OCI-LY7 (cell line): ENCODE results near the gene RAB11FIP4. TPM values are rescaled to one million over a fixed set of nuclear protein-coding genes. Genes with fewer than 3 reads are reported as not detected.

Source experiments
- BruUV-seq: library from RNA; stranded (reverse); fragments of 400-500 nt; replicated peaks from 2 replicates; lab custom pipeline; 2021; lab: Mats Ljungman, UMichigan
- CTCF ChIA-PET: fragments of 300-600 bp; sonication (Branson Sonifier 250); formaldehyde crosslinking; loops from one replicate; lab custom pipeline; 2022; ENCODE audit warnings: antibody characterized with exemption; ENCODE audit not compliant: unreplicated experiment; lab: Charles Lee
- POLR2A ChIA-PET: fragments of 300-600 bp; sonication (Branson Sonifier 250); formaldehyde crosslinking; loops from one replicate; lab custom pipeline; 2022; ENCODE audit warnings: antibody characterized with exemption; lab: Charles Lee
- DNase-seq: peaks from one replicate; pipeline ENCODE4 v3.0.0-alpha.2; 2015; ENCODE audit warnings: low spot score
- H2AFZ ChIP-seq: fragments of 200-600 bp; sonication (generic), shearing (Covaris generic); 2 replicates; pipeline ENCODE4 v1.6.1; 2014; ENCODE audit warnings: mild to moderate bottlenecking, antibody characterized with exemption, low read length, moderate library complexity
- H3K27ac ChIP-seq: fragments of 200-600 bp; sonication (generic); 2 replicates; pipeline ENCODE4 v1.5.1; 2014; ENCODE audit warnings: mixed run types, low read depth, mild to moderate bottlenecking, moderate library complexity, low read length, inconsistent platforms; ENCODE audit not compliant: poor library complexity, severe bottlenecking
- H3K36me3 ChIP-seq: fragments of 200-600 bp; sonication (generic); 2 replicates; pipeline ENCODE4 v1.6.1; 2014; ENCODE audit warnings: mild to moderate bottlenecking, antibody characterized with exemption, low read length, moderate library complexity, mixed read lengths; ENCODE audit not compliant: insufficient read depth
- H3K4me1 ChIP-seq: fragments of 200-600 bp; sonication (generic); 2 replicates; pipeline ENCODE4 v1.5.1; 2014; ENCODE audit warnings: mild to moderate bottlenecking, low read length; ENCODE audit not compliant: insufficient read depth, poor library complexity, severe bottlenecking
- H3K4me2 ChIP-seq: fragments of 200-600 bp; sonication (generic); 2 replicates; pipeline ENCODE4 v1.6.1; 2014; ENCODE audit warnings: mild to moderate bottlenecking, low read length
- H3K4me3 ChIP-seq: fragments of 200-600 bp; sonication (generic); 2 replicates; pipeline ENCODE4 v1.5.1; 2014; ENCODE audit warnings: mild to moderate bottlenecking, low read depth, low read length; ENCODE audit not compliant: poor library complexity, severe bottlenecking
- H3K79me2 ChIP-seq: fragments of 200-600 bp; sonication (generic); 2 replicates; pipeline ENCODE4 v1.6.1; 2016; ENCODE audit warnings: low read depth, mild to moderate bottlenecking, low read length, moderate library complexity, mixed read lengths; ENCODE audit not compliant: insufficient read depth
- H3K9me2 ChIP-seq: fragments of 200-600 bp; sonication (generic); 2 replicates; pipeline ENCODE4 v1.6.1; 2016; ENCODE audit warnings: mild to moderate bottlenecking, low read length, mixed read lengths; ENCODE audit not compliant: insufficient read depth
- H3K9me3 ChIP-seq: fragments of 200-600 bp; sonication (generic); 2 replicates; pipeline ENCODE4 v1.6.1; 2014; ENCODE audit warnings: mild to moderate bottlenecking, mixed run types, low read length, mixed read lengths
- H4K20me1 ChIP-seq: fragments of 200-600 bp; sonication (generic); 2 replicates; pipeline ENCODE4 v1.6.1; 2014; ENCODE audit warnings: mild to moderate bottlenecking, antibody characterized with exemption, low read length, moderate library complexity, mixed read lengths; ENCODE audit not compliant: insufficient read depth
- EZH2phosphoT487 ChIP-seq: fragments of 200-600 bp; sonication (generic); IDR thresholded peaks from 2 replicates; pipeline ENCODE4 v1.6.1; 2018; ENCODE audit warnings: low read depth, borderline replicate concordance, mild to moderate bottlenecking, mixed run types, antibody characterized with exemption, low read length, moderate library complexity, mixed read lengths
- intact Hi-C: fragments of 100-400 bp; cut with micrococcal nuclease; formaldehyde crosslinking; loops from one replicate; pipeline ENCODE4 v1.10.0; 2022; ENCODE audit not compliant: unreplicated experiment
- total RNA-seq, 2 experiments: library from RNA; depleted of rRNA in 1 of 2; stranded (reverse); fragments of >200 nt in 1 of 2; shearing (Covaris generic) in 1 of 2; gene quantifications; 2 replicates each; pipeline ENCODE4 v1.2.3, GENCODE V29; 2014 to 2022
- TF ChIP-seq, protein P1 (sequence below): fragments of 200-600 bp; sonication (generic); conservative IDR thresholded peaks from 2 replicates; pipeline ENCODE4 v1.5.1; 2014; ENCODE audit warnings: mild to moderate bottlenecking, antibody characterized with exemption, low read length, moderate library complexity, mixed read lengths

Gene RAB11FIP4
- total RNA-seq, 2 experiments from 2014 or later: 5.8 to 15.0 TPM

DNA sequence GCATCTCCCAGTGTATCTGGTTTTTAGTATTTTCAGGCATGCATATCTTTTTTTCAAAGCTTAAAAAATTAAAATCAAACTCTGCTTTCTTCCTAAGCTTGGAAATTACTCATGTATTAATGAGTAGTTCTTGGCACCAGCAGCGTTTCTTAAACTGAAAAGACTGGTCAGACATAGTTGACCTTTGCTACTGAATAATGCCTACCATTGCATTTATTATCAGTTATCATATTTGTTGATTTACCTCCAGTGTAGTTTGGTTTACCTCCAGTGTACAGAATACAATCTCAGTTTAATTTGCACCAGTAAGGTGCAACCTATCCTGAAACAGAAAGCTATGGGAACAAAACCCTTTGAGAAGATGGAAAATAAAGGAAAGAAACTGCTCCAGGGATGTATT, 35.5 kb upstream of the RAB11FIP4 start:
- no peaks in the 10 kb centered on the region for H3K79me2 ChIP-seq
- H3K36me3 ChIP-seq: peaks cover 80% of the 10 kb centered on the region
- no peak overlapping the region for H2AFZ ChIP-seq
- CTCF ChIA-PET: no interaction called here
- intact Hi-C loops: no loop called here
- no peaks in the 10 kb centered on the region for H3K9me2 ChIP-seq
- TF ChIP-seq EZH2phosphoT487: no peak
- TF ChIP-seq, protein P1, sequence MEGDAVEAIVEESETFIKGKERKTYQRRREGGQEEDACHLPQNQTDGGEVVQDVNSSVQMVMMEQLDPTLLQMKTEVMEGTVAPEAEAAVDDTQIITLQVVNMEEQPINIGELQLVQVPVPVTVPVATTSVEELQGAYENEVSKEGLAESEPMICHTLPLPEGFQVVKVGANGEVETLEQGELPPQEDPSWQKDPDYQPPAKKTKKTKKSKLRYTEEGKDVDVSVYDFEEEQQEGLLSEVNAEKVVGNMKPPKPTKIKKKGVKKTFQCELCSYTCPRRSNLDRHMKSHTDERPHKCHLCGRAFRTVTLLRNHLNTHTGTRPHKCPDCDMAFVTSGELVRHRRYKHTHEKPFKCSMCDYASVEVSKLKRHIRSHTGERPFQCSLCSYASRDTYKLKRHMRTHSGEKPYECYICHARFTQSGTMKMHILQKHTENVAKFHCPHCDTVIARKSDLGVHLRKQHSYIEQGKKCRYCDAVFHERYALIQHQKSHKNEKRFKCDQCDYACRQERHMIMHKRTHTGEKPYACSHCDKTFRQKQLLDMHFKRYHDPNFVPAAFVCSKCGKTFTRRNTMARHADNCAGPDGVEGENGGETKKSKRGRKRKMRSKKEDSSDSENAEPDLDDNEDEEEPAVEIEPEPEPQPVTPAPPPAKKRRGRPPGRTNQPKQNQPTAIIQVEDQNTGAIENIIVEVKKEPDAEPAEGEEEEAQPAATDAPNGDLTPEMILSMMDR: no peak
- POLR2A ChIA-PET: interaction anchor here (0.6 to 1.4 kb wide), 5 partner anchors 8 to 1834 kb away, joined by 3 to 4 read pairs (median 3); no protein-coding TSS in a partner anchor
- H3K4me1 ChIP-seq: no peaks in the 10 kb centered on the region
- no peaks in the 10 kb centered on the region for H4K20me1 ChIP-seq
- H3K4me2 ChIP-seq: no peak overlapping the region
- BruUV-seq: no TSS peak
- no peaks in the 10 kb centered on the region for H3K9me3 ChIP-seq
- DNase-seq: no peak
- H3K27ac ChIP-seq: no peak overlapping the region
- H3K4me3 ChIP-seq: no peak overlapping the region

DNA sequence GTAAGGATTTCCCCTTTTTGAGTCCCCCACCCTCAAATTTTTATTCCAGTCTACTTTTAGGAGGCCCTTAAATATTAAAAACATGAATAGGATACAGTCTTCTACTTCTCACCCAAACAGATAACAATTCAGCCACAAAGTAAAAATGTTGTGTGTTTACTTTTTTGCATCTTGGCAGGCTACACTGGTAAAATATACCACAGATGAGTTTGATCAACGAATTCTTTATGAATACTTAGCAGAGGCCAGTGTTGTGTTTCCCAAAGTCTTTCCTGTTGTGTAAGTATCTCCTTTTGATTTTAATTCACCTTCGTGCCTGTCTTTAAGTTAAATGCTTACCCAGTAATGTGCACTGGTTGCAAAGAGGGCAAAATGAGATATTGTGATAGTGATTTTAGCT, 34.4 kb upstream of the RAB11FIP4 start:
- TF ChIP-seq EZH2phosphoT487: no peak
- TF ChIP-seq, protein P1: no peak
- Histone ChIP-seq H3K36me3 (peaks cover 82% of the 10 kb centered on the region), H2AFZ (no peak overlapping the region), H4K20me1 (no peaks in the 10 kb centered on the region), H3K27ac (no peak overlapping the region), H3K9me2 (no peaks in the 10 kb centered on the region), H3K4me3 (no peak overlapping the region), H3K9me3 (no peaks in the 10 kb centered on the region), H3K4me2 (no peak overlapping the region), H3K4me1 (no peaks in the 10 kb centered on the region), H3K79me2 (no peaks in the 10 kb centered on the region)
- no TSS peak for BruUV-seq
- POLR2A ChIA-PET: interaction anchor here (1.4 kb wide), 1 partner anchor 17 kb away, joined by 4 read pairs; no protein-coding TSS in a partner anchor
- CTCF ChIA-PET: no interaction called here
- DNase-seq: no peak
- intact Hi-C loops: no loop called here

DNA sequence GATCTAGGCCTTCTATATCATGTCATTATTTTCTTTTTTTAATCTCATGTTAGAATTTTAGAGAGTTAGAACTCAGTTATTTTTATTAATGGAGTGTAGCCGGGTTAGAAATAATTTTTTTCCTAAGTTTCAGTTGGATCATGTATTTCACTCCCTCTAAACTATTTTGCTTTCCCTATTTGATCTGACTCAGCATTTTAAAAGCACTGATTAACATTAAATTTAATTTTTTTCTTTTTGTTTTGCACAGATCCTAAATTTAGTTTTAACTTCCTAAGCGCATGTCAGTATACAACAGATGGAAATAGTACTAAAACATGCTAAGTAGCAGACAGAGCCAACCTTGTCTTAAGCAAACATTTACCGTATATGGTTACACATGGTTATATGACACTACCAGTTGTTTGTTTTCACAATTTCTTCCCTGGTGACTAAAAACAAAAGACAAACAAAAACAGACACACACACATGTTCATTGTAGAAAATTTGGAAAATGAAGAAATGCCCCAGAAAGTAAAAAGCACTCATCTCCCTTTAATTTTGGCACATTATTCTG, 33.6 kb upstream of the RAB11FIP4 start:
- Histone ChIP-seq H3K4me2 (no peak overlapping the region), H3K9me3 (no peaks in the 10 kb centered on the region), H3K79me2 (no peaks in the 10 kb centered on the region), H3K4me3 (no peak overlapping the region), H3K4me1 (no peaks in the 10 kb centered on the region), H3K36me3 (peaks cover 82% of the 10 kb centered on the region), H2AFZ (no peak overlapping the region), H4K20me1 (no peaks in the 10 kb centered on the region), H3K9me2 (no peaks in the 10 kb centered on the region), H3K27ac (no peak overlapping the region)
- intact Hi-C loops: no loop called here
- no peak for TF ChIP-seq EZH2phosphoT487
- TF ChIP-seq, protein P1: no peak
- BruUV-seq: no TSS peak
- ChIA-PET POLR2A (no interaction called here), CTCF (no interaction called here)
- DNase-seq: no peak
